HG03457 (cell line): ENCODE results near the gene KIF24.
"Not testable (repeated sequence)": the region's sequence is repeated elsewhere in the genome, so short reads cannot be mapped to it uniquely, and the experiment has no call there.

ENCODE experiments used
- ATAC-seq: cut with Tn5 transposase; IDR thresholded peaks from one replicate; pipeline ENCODE4 v1.9.1; 2021; ENCODE audit warnings: moderate number of reproducible peaks; ENCODE audit not compliant: unreplicated experiment

Gene KIF24

GRCh38 chr9:34328987-34329832 is at the start of gene KIF24, which contains the start of gene NUDT2:
TSS of gene KIF24 (minus strand) at chr9:34329268. CDS start at chr9:34311346, 17,922 bp downstream.
TSS of gene NUDT2 (plus strand) at chr9:34329569. CDS start at chr9:34339040, 9,471 bp downstream.
- peak; percentile 89 for ATAC-seq

GRCh38 chr9:34378376-34379060 is 49.5 kb upstream of the KIF24 start:
- no peak for ATAC-seq

GRCh38 chr9:34377404-34377746 is 48.3 kb upstream of the KIF24 start:
- ATAC-seq: no peak

GRCh38 chr9:34376596-34377403 is 47.7 kb upstream of the KIF24 start, which contains the start of gene MYORG:
TSS of gene MYORG (minus strand) at chr9:34376898. CDS start at chr9:34372943, 3,955 bp downstream.
- ATAC-seq: peak; percentile 67

- ATAC-seq: no peak
Observed at GRCh38 chr9:34375901-34376595, 47.0 kb upstream of the KIF24 start.

- no peak for ATAC-seq
Observed at GRCh38 chr9:34374905-34375552, 46.0 kb upstream of the KIF24 start.

- no peak for ATAC-seq
Observed at GRCh38 chr9:34374339-34374738, 45.3 kb upstream of the KIF24 start.

- no peak for ATAC-seq
Observed at GRCh38 chr9:34373749-34374148, 44.7 kb upstream of the KIF24 start.

GRCh38 chr9:34372467-34373011 is 43.5 kb upstream of the KIF24 start:
- ATAC-seq: no peak

- no peak for ATAC-seq
Observed at GRCh38 chr9:34371886-34372466, 42.9 kb upstream of the KIF24 start.

GRCh38 chr9:34370970-34371880 is 42.2 kb upstream of the KIF24 start:
- ATAC-seq: no peak

GRCh38 chr9:34370335-34370969 is 41.4 kb upstream of the KIF24 start:
- no peak for ATAC-seq

GRCh38 chr9:34369636-34370035 is 40.6 kb upstream of the KIF24 start:
- ATAC-seq: no peak

GRCh38 chr9:34368796-34369195 is 39.7 kb upstream of the KIF24 start:
- not testable (repeated sequence) for ATAC-seq

- ATAC-seq: not testable (repeated sequence)
Observed at GRCh38 chr9:34367751-34368410, 38.8 kb upstream of the KIF24 start.

GRCh38 chr9:34366365-34366764 is 37.3 kb upstream of the KIF24 start:
- no peak for ATAC-seq

GRCh38 chr9:34365282-34365681 is 36.2 kb upstream of the KIF24 start:
- ATAC-seq: no peak
